Measurements from ENCODE around the gene SLC23A2.

The SLC23A2 gene

GRCh38 chr20:4953881-4954280 is 47.4 kb downstream of the SLC23A2 start:
- H3K4me3 ChIP-seq (ENCODE audit: control insufficient read depth, low read depth, low read length) = no peak overlapping the region
- no peak for TF ChIP-seq CTCF (IDR thresholded peaks at IDR 0.05; ENCODE audit: control insufficient read depth, insufficient read depth, low read depth, low read length, missing control alignments)
- DNase-seq (ENCODE audit: low read depth) = no peak

GRCh38 chr20:4952229-4952628 is 49.1 kb downstream of the SLC23A2 start:
- DNase-seq (ENCODE audit: low read depth) = no peak
- no peak for TF ChIP-seq CTCF (IDR thresholded peaks at IDR 0.05; ENCODE audit: control insufficient read depth, insufficient read depth, low read depth, low read length, missing control alignments)
- H3K4me3 ChIP-seq (ENCODE audit: control insufficient read depth, low read depth, low read length) = no peak overlapping the region

- DNase-seq (ENCODE audit: low read depth) = no peak
Measured at GRCh38 chr20:4951299-4951698, 50.0 kb downstream of the SLC23A2 start.

GRCh38 chr20:4950841-4951240 is 50.5 kb downstream of the SLC23A2 start:
- DNase-seq (ENCODE audit: low read depth) = no peak
- no peak for TF ChIP-seq CTCF (IDR thresholded peaks at IDR 0.05; ENCODE audit: control insufficient read depth, insufficient read depth, low read depth, low read length, missing control alignments)

More at GRCh38 chr20:4951299-4951698, 50.0 kb downstream of the SLC23A2 start:
- no peak for TF ChIP-seq CTCF (IDR thresholded peaks at IDR 0.05; ENCODE audit: control insufficient read depth, insufficient read depth, low read depth, low read length, missing control alignments)
- H3K4me3 ChIP-seq (ENCODE audit: control insufficient read depth, low read depth, low read length) = no peak overlapping the region

GRCh38 chr20:4950437-4950836 is 50.9 kb downstream of the SLC23A2 start:
- no peak for DNase-seq (ENCODE audit: low read depth)
- H3K4me3 ChIP-seq (ENCODE audit: control insufficient read depth, low read depth, low read length) = no peak overlapping the region

More at GRCh38 chr20:4950841-4951240, 50.5 kb downstream of the SLC23A2 start:
- no peak overlapping the region for H3K4me3 ChIP-seq (ENCODE audit: control insufficient read depth, low read depth, low read length)

GRCh38 chr20:4949833-4950178 is 51.5 kb downstream of the SLC23A2 start:
- TF ChIP-seq CTCF (IDR thresholded peaks at IDR 0.05; ENCODE audit: control insufficient read depth, insufficient read depth, low read depth, low read length, missing control alignments) = peak; percentile 67
- DNase-seq (ENCODE audit: low read depth) = no peak
- no peak overlapping the region for H3K4me3 ChIP-seq (ENCODE audit: control insufficient read depth, low read depth, low read length)

More at GRCh38 chr20:4950437-4950836, 50.9 kb downstream of the SLC23A2 start:
- no peak for TF ChIP-seq CTCF (IDR thresholded peaks at IDR 0.05; ENCODE audit: control insufficient read depth, insufficient read depth, low read depth, low read length, missing control alignments)
